Gastroesophageal sphincter (tissue), 4 donors: Measurements from ENCODE around the gene ODAD2. TPM values are rescaled to one million over a fixed set of nuclear protein-coding genes. Genes with fewer than 3 reads are reported as not detected.

Experiments used
- ATAC-seq: fragments of 150-250 bp; one replicate; pipeline ENCODE4 v1.9.1; 2016; ENCODE audit warnings: mild to moderate bottlenecking, moderate library complexity
- H3K27ac ChIP-seq, 4 donors: fragments of 200-600 bp; sonication (generic) in 3 of 4; 1 replicate in 3 of 4; 2 replicates in 1 of 4; pipeline ENCODE4 v1.5.1; 2016 to 2019
- H3K27me3 ChIP-seq: fragments of 200-600 bp; sonication (generic); one replicate; pipeline ENCODE4 v1.5.1; 2019
- H3K36me3 ChIP-seq, 2 donors: fragments of 200-600 bp; sonication (generic); one replicate each; pipeline ENCODE4 v1.5.1; 2019; ENCODE audit warnings: control low read depth in 1 of 2
- H3K4me1 ChIP-seq, 3 donors: fragments of 200-600 bp; sonication (generic); 1 replicate in 2 of 3; 2 replicates in 1 of 3; pipeline ENCODE4 v1.5.1; 2016 to 2019; ENCODE audit warnings: control low read depth in 2 of 3
- H3K4me3 ChIP-seq, 2 donors: fragments of 200-600 bp; sonication (generic); one replicate each; pipeline ENCODE4 v1.5.1; 2019; ENCODE audit warnings: mild to moderate bottlenecking in 1 of 2, moderate library complexity in 1 of 2
- H3K9me3 ChIP-seq, 3 donors: fragments of 200-600 bp; sonication (generic); one replicate each; pipeline ENCODE4 v1.5.1; 2017 to 2019; ENCODE audit warnings: control low read depth in 2 of 3
- EP300 ChIP-seq: sonication (generic); formaldehyde crosslinking; IDR thresholded peaks from one replicate; pipeline ENCODE4 v1.6.1; 2017; ENCODE audit warnings: antibody characterized with exemption, mild to moderate bottlenecking
- POLR2A ChIP-seq, 2 donors: fragments of 450-650 bp; IDR thresholded peaks; one replicate each; pipeline ENCODE4 v1.6.1; 2017; ENCODE audit warnings: antibody characterized with exemption in 2 of 2, mild to moderate bottlenecking in 2 of 2, moderate library complexity in 1 of 2
- POLR2AphosphoS5 ChIP-seq: sonication (generic); formaldehyde crosslinking; IDR thresholded peaks from one replicate; pipeline ENCODE4 v1.6.1; 2017; ENCODE audit warnings: antibody characterized with exemption
- WGBS, 2 donors: methylation state at CpG; one replicate each; pipeline ENCODE4 v1.1.5; 2018; ENCODE audit warnings: low coverage in 1 of 2; 5-methylcytosine and 5-hydroxymethylcytosine counted together
- total RNA-seq, 4 donors: library from RNA; depleted of rRNA; stranded (reverse); fragments of >200 nt; gene quantifications; one replicate each; pipeline ENCODE4 v1.1.0, GENCODE V29; 2016
- TF ChIP-seq, protein P1 (sequence below), 4 experiments: fragments of 200-600 bp in 2 of 4; fragments of 450-650 bp in 2 of 4; sonication (generic) in 1 of 4; IDR thresholded peaks; one replicate each; pipeline ENCODE4 v1.5.1; 2017 to 2019; ENCODE audit warnings: antibody characterized with exemption in 4 of 4, mild to moderate bottlenecking in 2 of 4, moderate library complexity in 2 of 4

The ODAD2 gene, protein sequence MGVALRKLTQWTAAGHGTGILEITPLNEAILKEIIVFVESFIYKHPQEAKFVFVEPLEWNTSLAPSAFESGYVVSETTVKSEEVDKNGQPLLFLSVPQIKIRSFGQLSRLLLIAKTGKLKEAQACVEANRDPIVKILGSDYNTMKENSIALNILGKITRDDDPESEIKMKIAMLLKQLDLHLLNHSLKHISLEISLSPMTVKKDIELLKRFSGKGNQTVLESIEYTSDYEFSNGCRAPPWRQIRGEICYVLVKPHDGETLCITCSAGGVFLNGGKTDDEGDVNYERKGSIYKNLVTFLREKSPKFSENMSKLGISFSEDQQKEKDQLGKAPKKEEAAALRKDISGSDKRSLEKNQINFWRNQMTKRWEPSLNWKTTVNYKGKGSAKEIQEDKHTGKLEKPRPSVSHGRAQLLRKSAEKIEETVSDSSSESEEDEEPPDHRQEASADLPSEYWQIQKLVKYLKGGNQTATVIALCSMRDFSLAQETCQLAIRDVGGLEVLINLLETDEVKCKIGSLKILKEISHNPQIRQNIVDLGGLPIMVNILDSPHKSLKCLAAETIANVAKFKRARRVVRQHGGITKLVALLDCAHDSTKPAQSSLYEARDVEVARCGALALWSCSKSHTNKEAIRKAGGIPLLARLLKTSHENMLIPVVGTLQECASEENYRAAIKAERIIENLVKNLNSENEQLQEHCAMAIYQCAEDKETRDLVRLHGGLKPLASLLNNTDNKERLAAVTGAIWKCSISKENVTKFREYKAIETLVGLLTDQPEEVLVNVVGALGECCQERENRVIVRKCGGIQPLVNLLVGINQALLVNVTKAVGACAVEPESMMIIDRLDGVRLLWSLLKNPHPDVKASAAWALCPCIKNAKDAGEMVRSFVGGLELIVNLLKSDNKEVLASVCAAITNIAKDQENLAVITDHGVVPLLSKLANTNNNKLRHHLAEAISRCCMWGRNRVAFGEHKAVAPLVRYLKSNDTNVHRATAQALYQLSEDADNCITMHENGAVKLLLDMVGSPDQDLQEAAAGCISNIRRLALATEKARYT
- total RNA-seq: 1 to 10 TPM in 3 of 4 donors, under 1 TPM in 1; 0.93 to 1.8 (median 1.6) TPM

DNA sequence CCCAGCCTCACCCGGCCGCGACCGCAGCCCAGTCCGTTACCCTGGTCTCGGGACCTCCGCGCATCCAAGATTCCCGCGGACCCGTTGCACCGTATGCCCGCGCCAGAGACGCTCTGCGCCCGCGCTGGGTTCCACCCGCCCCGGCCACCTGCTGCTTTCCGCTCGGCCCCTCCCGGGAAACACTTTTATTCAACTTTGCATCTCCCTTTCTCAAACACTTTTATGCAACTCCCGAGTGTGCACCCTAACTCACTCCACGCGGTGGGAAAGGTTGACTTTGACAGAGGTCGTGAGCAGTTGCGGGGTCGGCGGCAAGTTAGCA, at the start of gene ODAD2:
Gene ODAD2, minus strand, starts transcription at position 126 of the 322 bp plus-strand sequence. CDS start 3,937 bp downstream, outside the sequence.
- Histone ChIP-seq H3K27ac (peak within 1 kb of the TSS in 3 of 4 donors; percentile 35 to 75 (median 73)), H3K4me1 (peaks cover 0 to 14% (median 0%) of the 10 kb centered on the region in 3 donors), H3K27me3 (no peaks in the 10 kb centered on the region), H3K9me3 (no peaks in the 10 kb centered on the region), H3K36me3 (no peaks in the 10 kb centered on the region), H3K4me3 (peak within 1 kb of the TSS; percentile 60 to 78)
- ATAC-seq: no peak
- TF ChIP-seq POLR2AphosphoS5 (no peak), POLR2A (IDR thresholded peaks at IDR 0.05) (no peak), EP300 (no peak)
- TF ChIP-seq, protein P1, sequence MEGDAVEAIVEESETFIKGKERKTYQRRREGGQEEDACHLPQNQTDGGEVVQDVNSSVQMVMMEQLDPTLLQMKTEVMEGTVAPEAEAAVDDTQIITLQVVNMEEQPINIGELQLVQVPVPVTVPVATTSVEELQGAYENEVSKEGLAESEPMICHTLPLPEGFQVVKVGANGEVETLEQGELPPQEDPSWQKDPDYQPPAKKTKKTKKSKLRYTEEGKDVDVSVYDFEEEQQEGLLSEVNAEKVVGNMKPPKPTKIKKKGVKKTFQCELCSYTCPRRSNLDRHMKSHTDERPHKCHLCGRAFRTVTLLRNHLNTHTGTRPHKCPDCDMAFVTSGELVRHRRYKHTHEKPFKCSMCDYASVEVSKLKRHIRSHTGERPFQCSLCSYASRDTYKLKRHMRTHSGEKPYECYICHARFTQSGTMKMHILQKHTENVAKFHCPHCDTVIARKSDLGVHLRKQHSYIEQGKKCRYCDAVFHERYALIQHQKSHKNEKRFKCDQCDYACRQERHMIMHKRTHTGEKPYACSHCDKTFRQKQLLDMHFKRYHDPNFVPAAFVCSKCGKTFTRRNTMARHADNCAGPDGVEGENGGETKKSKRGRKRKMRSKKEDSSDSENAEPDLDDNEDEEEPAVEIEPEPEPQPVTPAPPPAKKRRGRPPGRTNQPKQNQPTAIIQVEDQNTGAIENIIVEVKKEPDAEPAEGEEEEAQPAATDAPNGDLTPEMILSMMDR (IDR thresholded peaks at IDR 0.05): no peak
- 1% methylated on average over 16 of the region's 30 CpGs; no CpG with 5 or more reads in 1 of the 2 donors for WGBS, 2 donors

DNA sequence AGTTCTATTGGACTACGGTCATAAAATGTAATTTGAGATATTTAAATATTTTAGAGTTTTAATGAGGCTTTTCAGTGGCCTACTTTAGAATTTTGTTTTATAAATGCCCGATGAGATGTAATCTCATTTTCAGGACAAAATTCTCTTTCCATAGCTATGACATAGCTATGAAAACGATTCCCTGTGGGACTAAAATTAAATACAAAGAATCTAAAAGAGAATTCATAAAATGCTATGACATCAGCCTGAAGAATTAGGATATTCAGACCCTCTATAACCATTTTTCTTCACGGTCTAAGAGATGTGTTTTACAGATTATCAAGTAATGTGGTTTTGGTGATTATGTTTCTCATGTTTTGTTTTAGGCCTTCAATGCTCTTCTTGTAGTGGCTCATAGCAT, 48.2 kb upstream of the ODAD2 start:
- Histone ChIP-seq H3K27me3 (no peaks in the 10 kb centered on the region), H3K4me3 (no peak overlapping the region), H3K36me3 (no peaks in the 10 kb centered on the region), H3K9me3 (no peaks in the 10 kb centered on the region), H3K27ac (no peak overlapping the region), H3K4me1 (peaks cover 0 to 5% (median 0%) of the 10 kb centered on the region in 3 donors)
- no peak for ATAC-seq
- TF ChIP-seq POLR2A (IDR thresholded peaks at IDR 0.05) (no peak), EP300 (no peak), POLR2AphosphoS5 (no peak)
- TF ChIP-seq, protein P1 (IDR thresholded peaks at IDR 0.05): no peak
- WGBS, 2 donors: 57 to 78% methylated on average over 4 of the region's 4 CpGs

DNA sequence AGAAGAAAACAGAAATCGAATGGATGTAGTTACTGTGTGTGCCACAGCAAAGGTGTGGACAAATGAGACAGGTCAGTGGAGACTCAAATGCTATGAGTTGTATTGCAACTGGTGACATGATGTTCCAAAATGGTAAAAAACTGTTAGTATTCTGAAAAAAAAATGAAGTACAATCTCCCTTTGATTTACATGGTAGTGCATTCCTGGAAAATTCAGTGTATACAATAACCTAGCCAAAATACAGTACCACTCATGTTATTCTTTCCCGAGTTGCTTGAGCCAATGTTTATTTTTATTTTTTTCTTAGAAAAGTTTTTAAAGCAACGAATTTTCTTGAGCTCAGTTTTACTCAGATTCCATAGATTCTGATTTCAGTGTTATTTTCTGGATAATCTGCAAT, 47.7 kb upstream of the ODAD2 start:
- no peak for TF ChIP-seq POLR2AphosphoS5
- TF ChIP-seq POLR2A (IDR thresholded peaks at IDR 0.05): no peak
- TF ChIP-seq, protein P1 (IDR thresholded peaks at IDR 0.05): no peak
- TF ChIP-seq EP300: no peak

DNA sequence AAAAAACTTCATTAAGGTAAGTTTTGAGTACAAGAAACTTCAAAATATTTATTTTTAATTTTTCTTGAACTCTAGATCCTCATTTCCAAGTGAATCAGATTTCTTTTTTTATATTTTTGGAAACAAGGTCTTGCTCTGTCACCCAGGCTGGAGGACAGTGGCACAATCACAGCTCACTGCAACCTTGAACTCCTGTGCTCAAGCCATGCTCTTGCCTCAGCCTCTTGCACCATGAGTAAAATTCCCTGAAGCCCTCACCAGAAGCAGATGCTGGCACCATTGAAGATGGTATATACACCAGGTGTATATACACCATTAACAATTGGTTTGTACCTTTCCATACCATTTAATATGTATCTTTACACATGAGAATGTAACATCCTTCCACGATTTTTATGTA, 45.1 kb upstream of the ODAD2 start:
- ATAC-seq: no peak
- Histone ChIP-seq H3K9me3 (no peaks in the 10 kb centered on the region), H3K27ac (no peak overlapping the region), H3K27me3 (no peaks in the 10 kb centered on the region), H3K36me3 (no peaks in the 10 kb centered on the region), H3K4me1 (peaks cover 0 to 5% (median 0%) of the 10 kb centered on the region in 3 donors), H3K4me3 (no peak overlapping the region)
- TF ChIP-seq, protein P1 (IDR thresholded peaks at IDR 0.05): no peak
- TF ChIP-seq EP300 (no peak), POLR2AphosphoS5 (no peak), POLR2A (IDR thresholded peaks at IDR 0.05) (no peak)
- 52 to 100% methylated on average over 1 of the region's 1 CpG for WGBS, 2 donors

More for the DNA sequence above, 47.7 kb upstream of the ODAD2 start:
- Histone ChIP-seq H3K36me3 (no peaks in the 10 kb centered on the region), H3K27ac (no peak overlapping the region), H3K27me3 (no peaks in the 10 kb centered on the region), H3K4me1 (peaks cover 0 to 5% (median 0%) of the 10 kb centered on the region in 3 donors), H3K4me3 (no peak overlapping the region), H3K9me3 (no peaks in the 10 kb centered on the region)
- WGBS, 2 donors: 27 to 44% methylated on average over 3 of the region's 3 CpGs
- ATAC-seq: no peak
